PFSK-1 (cell line): Measurements from ENCODE around the gene TENM3.

ENCODE experiments used
- FOXP2 ChIP-seq: optimal IDR thresholded peaks from 2 replicates; pipeline ENCODE3; 2011; ENCODE audit warnings: borderline replicate concordance, control low read depth, inconsistent platforms; ENCODE audit not compliant: insufficient read depth; ENCODE audit errors: extremely low read length, extremely low read depth
- POLR2AphosphoS5 ChIP-seq: IDR thresholded peaks from 2 replicates; pipeline ENCODE4 v1.6.1; 2012; ENCODE audit warnings: low read depth, mild to moderate bottlenecking, control low read depth, low read length, moderate library complexity
- SIN3A ChIP-seq: IDR thresholded peaks from 2 replicates; pipeline ENCODE4 v1.6.1; 2012; ENCODE audit warnings: mild to moderate bottlenecking, low read length, moderate library complexity, borderline replicate concordance; ENCODE audit not compliant: insufficient read depth
- TAF1 ChIP-seq: IDR thresholded peaks from 2 replicates; pipeline ENCODE4 v1.6.1; 2012; ENCODE audit warnings: low read length, control low read depth, borderline replicate concordance; ENCODE audit not compliant: insufficient read depth
- TF ChIP-seq, protein P1 (sequence below), 2 experiments: IDR thresholded peaks; 2 replicates each; pipeline versions ENCODE4 v1.6.1 to v1.8.0; 2011 to 2012; ENCODE audit warnings: low read depth in 2 of 2, low read length in 2 of 2, control low read depth in 1 of 2, inconsistent platforms in 1 of 2, mild to moderate bottlenecking in 1 of 2, moderate library complexity in 1 of 2; ENCODE audit not compliant: insufficient read depth in 1 of 2

The TENM3 gene

DNA sequence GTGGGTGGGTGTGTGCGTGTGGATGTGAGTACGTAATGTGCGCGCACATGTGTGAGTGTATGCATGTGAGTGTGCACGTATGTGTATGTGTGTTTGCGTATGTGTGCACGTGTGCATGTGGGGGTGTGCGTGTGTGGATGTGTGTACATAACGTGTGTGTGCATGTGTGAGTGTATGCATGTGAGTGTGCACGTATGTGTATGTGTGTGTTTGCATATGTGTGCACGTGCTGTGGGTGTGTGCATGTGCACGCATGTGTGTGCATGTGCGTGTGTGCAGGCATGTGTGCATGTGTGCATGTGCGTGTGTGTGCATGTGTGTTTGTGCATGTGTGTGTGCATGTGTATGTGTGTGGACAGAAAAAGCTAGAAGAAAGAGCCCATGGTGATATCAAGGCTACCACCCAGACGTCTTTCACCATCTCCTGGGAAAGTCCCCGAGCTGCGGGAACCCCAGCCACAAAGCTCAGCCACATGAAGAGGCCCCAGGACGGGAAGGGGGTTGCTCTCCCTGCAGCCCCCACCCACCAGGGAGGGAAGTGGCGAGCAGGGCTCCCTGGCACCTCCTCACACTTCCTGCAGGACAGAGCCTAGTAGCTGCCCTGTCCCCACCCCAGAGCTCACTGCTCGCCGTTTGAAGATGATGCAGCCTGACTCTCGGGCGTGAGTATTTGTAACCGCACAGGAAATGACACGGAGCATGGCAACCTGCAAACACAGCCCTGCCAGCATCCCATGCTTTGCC is 565.6 kb downstream of the TENM3 start:
- TF ChIP-seq TAF1 = no peak
- TF ChIP-seq, protein P1, sequence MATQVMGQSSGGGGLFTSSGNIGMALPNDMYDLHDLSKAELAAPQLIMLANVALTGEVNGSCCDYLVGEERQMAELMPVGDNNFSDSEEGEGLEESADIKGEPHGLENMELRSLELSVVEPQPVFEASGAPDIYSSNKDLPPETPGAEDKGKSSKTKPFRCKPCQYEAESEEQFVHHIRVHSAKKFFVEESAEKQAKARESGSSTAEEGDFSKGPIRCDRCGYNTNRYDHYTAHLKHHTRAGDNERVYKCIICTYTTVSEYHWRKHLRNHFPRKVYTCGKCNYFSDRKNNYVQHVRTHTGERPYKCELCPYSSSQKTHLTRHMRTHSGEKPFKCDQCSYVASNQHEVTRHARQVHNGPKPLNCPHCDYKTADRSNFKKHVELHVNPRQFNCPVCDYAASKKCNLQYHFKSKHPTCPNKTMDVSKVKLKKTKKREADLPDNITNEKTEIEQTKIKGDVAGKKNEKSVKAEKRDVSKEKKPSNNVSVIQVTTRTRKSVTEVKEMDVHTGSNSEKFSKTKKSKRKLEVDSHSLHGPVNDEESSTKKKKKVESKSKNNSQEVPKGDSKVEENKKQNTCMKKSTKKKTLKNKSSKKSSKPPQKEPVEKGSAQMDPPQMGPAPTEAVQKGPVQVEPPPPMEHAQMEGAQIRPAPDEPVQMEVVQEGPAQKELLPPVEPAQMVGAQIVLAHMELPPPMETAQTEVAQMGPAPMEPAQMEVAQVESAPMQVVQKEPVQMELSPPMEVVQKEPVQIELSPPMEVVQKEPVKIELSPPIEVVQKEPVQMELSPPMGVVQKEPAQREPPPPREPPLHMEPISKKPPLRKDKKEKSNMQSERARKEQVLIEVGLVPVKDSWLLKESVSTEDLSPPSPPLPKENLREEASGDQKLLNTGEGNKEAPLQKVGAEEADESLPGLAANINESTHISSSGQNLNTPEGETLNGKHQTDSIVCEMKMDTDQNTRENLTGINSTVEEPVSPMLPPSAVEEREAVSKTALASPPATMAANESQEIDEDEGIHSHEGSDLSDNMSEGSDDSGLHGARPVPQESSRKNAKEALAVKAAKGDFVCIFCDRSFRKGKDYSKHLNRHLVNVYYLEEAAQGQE (IDR thresholded peaks at IDR 0.05; ENCODE audit: insufficient read depth in 1 of 2, low read depth in 2 of 2, low read length in 2 of 2) = no peak
- no peak for TF ChIP-seq POLR2AphosphoS5
- no peak for TF ChIP-seq SIN3A
- TF ChIP-seq FOXP2 = no peak

DNA sequence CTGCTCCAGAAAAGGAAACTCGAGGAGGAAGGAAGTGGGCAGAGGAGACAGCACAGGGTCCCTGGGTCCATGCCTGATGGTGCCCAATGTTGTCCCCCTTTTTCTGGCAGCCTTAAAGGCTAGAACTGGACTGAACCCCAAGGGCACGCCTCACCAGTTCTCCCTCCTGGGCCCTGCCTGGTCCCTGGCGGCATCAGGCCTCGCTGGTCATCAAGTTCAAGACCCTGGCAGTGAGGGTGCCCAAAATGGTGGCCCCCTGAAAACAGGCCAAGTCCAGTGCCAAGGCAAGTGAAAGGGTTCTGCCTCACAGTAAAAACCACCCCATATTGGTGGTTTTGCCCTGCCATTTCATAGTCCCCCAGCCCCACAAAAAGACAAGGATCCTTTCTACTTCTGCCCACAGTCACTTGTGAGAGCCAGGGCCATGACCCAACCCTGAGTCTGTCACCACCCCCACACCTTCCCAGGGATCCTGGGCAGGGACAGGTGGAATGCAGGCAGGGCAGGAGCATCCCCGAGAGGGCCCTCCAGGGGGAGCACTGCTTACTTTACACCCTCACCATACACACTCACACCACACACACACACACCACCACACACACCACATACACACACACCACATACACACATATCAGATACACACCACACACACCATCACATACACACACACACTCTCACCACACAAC is 566.4 kb downstream of the TENM3 start:
- TF ChIP-seq FOXP2 = no peak
- no peak for TF ChIP-seq TAF1
- no peak for TF ChIP-seq SIN3A
- TF ChIP-seq, protein P1 (IDR thresholded peaks at IDR 0.05; ENCODE audit: insufficient read depth in 1 of 2, low read depth in 2 of 2, low read length in 2 of 2) = no peak
- no peak for TF ChIP-seq POLR2AphosphoS5

DNA sequence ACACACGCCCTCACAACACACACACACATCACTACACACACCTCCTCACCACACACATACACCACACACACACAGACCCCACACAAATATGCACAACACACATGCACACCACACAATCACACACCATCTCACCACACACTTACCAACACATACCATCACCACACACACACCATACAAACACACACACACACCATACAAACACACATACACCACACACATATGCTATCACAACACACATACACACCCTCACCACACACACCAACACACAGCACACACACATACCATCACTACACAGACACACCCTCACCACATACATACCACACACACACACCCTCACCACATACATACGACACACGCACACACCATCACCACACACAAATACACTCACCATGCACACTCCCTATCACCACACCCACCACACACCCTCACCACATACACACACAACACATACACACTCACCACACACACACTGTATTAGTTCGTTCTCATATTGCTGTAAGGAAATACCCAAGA is 567.0 kb downstream of the TENM3 start:
- no peak for TF ChIP-seq TAF1
- TF ChIP-seq POLR2AphosphoS5 = no peak
- TF ChIP-seq, protein P1 (IDR thresholded peaks at IDR 0.05; ENCODE audit: insufficient read depth in 1 of 2, low read depth in 2 of 2, low read length in 2 of 2) = no peak
- TF ChIP-seq SIN3A = no peak

DNA sequence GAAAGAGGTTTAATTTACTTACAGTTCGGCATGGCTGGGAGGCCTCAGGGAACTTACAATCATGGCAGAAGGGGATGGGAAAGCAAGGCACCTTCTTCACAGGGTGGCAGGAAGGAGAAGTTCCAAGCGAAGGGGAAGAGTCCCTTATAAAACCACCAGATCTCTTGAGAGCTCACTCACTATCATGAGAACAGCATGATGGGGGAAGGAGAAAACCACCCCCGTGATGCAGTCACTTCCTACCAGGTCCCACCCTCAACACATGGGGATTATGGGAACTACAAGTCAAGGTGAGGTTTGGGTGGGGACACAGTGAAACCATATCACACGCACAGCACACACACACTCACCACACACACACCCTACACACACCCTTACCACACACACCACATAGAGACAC is 569.7 kb downstream of the TENM3 start:
- TF ChIP-seq FOXP2 = no peak
- no peak for TF ChIP-seq POLR2AphosphoS5
- no peak for TF ChIP-seq TAF1
- no peak for TF ChIP-seq SIN3A
- TF ChIP-seq, protein P1 (IDR thresholded peaks at IDR 0.05; ENCODE audit: insufficient read depth in 1 of 2, low read depth in 2 of 2, low read length in 2 of 2) = no peak
